HG03558 (cell line): ENCODE results near the gene DOCK1.

ENCODE experiments used
- ATAC-seq: cut with Tn5 transposase; IDR thresholded peaks from one replicate; pipeline ENCODE4 v1.9.1; 2021; ENCODE audit warnings: moderate number of reproducible peaks; ENCODE audit not compliant: unreplicated experiment; ENCODE audit errors: extremely low read depth

Gene DOCK1

GRCh38 chr10:127194599-127194998 lies 289.4 kb downstream of the DOCK1 start:
- ATAC-seq = no peak

GRCh38 chr10:127195041-127195506 lies 289.8 kb downstream of the DOCK1 start:
- ATAC-seq = no peak

GRCh38 chr10:127195571-127196281 lies 290.5 kb downstream of the DOCK1 start:
- no peak for ATAC-seq

GRCh38 chr10:127196282-127197153 lies 291.3 kb downstream of the DOCK1 start, which contains the start of gene INSYN2A:
TSS of gene INSYN2A (minus strand) at chr10:127196591. CDS start at chr10:127176395, 20,196 bp downstream.
- ATAC-seq = no peak

- no peak for ATAC-seq
Measured at GRCh38 chr10:127197154-127197432, 291.9 kb downstream of the DOCK1 start.

- no peak for ATAC-seq
Measured at GRCh38 chr10:127198307-127198706, 293.1 kb downstream of the DOCK1 start.

GRCh38 chr10:127198721-127199120 lies 293.5 kb downstream of the DOCK1 start:
- no peak for ATAC-seq

- ATAC-seq = no peak
Measured at GRCh38 chr10:127200646-127201045, 295.4 kb downstream of the DOCK1 start.

GRCh38 chr10:127203067-127203466 lies 297.8 kb downstream of the DOCK1 start:
- ATAC-seq = no peak

GRCh38 chr10:127207081-127207480 lies 301.9 kb downstream of the DOCK1 start:
- ATAC-seq = no peak

- no peak for ATAC-seq
Measured at GRCh38 chr10:127210936-127211466, 305.8 kb downstream of the DOCK1 start.

GRCh38 chr10:127215866-127216265 lies 310.6 kb downstream of the DOCK1 start:
- ATAC-seq = no peak

GRCh38 chr10:127216274-127216673 lies 311.0 kb downstream of the DOCK1 start:
- no peak for ATAC-seq

GRCh38 chr10:127216786-127217185 lies 311.6 kb downstream of the DOCK1 start:
- ATAC-seq = no peak

GRCh38 chr10:127218658-127219057 lies 313.4 kb downstream of the DOCK1 start:
- ATAC-seq = no peak

- ATAC-seq = no peak
Measured at GRCh38 chr10:127221281-127221680, 316.1 kb downstream of the DOCK1 start.

- ATAC-seq = no peak
Measured at GRCh38 chr10:127227027-127227426, 321.8 kb downstream of the DOCK1 start.

- ATAC-seq = no peak
Measured at GRCh38 chr10:127227663-127228062, 322.4 kb downstream of the DOCK1 start.

GRCh38 chr10:127228195-127228787 lies 323.1 kb downstream of the DOCK1 start:
- no peak for ATAC-seq

GRCh38 chr10:127234306-127234800 lies 329.1 kb downstream of the DOCK1 start:
- no peak for ATAC-seq

- ATAC-seq = no peak
Measured at GRCh38 chr10:127236266-127236665, 331.0 kb downstream of the DOCK1 start.
